HG02885 (cell line): ENCODE data around the gene PHF2.

ENCODE experiments used
- ATAC-seq: cut with Tn5 transposase; IDR thresholded peaks from one replicate; pipeline ENCODE4 v1.9.1; 2021; ENCODE audit warnings: mild to moderate bottlenecking; ENCODE audit not compliant: unreplicated experiment, poor library complexity

The PHF2 gene

DNA sequence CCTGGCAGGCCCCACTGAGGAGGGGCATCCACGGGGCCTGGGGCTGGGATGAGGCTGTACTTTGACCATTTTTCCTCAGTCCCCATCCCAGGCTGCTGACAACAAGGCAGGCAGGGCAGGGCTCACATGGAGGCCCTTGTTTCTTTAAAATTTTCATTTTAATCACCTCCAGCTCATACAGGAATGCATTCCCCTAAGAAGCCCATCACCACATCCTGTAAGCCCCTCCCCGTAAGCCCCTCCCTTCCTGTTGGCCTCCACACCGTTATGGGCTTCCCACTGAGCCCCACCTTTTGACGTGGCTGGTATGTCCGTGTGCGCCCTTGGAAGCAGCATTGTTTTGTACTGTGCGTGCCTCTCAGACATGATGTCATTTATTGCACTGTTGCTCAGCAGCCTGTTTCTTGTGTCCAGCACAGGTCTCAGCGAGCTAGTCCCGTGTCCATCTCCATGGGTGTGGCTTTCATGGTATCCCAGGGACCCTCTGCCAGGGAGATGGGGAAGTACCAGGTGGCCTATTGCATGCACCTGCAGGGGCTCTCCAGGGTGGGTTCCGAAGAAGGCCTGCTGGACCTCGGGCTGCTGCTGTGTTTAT, 22.4 kb downstream of the PHF2 start:
- no peak for ATAC-seq

DNA sequence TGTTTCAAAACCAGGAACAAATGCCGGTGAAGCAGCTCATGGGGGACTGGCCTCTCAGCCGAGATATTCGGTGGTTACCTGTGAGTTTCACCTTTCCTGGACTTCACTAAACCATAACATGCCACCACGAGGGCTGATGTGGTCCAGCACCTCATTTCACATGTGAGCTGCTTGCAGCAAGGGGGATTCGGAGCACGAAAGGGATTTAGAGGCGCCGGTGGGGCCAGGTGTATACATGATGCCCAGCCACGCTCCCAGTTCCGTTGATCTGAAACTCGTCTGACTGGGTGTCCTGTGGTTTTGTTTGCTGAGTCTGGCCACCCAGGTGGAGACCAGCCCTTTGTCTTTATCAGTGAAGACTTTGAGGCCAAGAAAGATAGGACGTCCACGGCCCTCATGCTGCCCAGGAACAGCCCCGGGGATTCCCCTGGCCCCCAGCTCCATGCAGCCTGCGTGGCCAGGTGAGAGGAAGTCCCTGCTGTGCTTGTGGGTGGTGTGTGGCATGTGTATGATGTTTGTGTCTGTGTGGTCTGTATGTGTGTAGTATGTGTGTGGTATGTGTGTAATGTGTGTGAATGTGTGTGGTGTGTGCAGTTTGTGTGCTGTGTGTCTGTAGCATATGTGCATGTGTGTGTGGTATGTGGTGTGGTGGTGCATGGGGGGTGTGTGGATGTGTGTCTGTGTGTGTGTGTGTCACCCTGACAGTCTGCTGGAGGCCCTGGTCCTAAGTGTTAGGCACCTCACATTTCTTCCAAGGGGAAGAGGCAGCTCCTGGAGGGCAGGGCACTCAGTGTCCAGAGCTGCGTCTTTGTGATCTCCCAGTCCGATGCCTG, 23.4 kb downstream of the PHF2 start:
- no peak for ATAC-seq

DNA sequence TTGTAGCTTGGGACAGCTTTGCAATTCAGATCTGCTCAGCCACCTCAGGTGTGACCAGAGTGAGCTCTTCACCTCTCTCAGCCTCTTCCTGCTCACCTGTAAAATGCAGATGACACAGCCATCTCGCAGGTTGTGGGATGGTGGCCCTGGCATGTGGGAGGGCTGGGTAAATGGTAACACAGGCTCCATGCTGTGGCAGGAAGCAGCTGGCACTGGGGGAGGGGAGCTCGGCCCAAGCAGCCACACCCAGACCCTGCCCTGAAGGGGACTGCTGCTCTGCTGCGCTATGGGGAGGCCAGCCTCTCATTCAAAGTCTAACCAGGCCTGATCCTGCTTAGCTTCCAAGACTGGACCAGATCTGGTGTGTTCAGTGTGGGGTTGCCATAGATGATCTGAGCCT, 24.1 kb downstream of the PHF2 start:
- ATAC-seq, result no peak

DNA sequence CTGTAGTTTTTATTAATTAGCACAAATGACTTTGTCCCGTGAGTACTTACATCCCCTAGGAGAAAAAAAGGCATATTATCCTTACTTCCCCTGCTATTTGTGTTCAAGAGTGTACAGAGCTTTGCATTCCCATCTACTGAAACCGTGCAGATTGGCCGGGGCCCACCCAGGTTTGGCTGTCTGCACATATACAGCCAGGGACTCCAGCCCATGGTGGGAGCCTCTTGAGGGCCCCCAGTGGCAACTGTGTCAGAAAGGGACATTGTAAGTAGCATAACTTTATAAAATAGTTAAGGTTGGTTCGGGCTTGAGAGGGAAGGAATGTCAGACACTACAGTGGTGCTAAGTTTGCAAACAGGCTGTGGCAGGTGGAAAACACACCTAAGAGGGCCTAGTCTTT, 24.7 kb downstream of the PHF2 start:
- no peak for ATAC-seq

DNA sequence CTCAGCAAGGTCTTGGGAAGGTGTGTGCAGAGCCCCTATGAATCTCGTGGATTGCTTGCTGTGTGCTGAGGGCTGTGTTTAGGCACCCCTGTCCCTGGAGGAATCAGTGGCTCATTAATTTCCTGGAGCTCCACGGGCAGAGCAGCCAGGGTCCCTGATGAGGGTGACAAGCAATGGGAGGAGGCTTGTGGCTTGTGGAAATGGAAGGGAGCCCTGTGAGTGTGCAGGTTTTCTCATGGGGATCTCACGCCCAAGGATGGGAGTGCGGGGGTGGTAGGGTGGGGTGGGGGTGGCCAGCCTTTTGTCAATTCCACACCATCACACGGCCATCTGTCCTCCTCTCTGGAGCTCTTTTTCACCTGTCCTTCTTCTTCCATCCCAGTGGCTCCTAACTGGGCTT, 25.3 kb downstream of the PHF2 start:
- no peak for ATAC-seq

DNA sequence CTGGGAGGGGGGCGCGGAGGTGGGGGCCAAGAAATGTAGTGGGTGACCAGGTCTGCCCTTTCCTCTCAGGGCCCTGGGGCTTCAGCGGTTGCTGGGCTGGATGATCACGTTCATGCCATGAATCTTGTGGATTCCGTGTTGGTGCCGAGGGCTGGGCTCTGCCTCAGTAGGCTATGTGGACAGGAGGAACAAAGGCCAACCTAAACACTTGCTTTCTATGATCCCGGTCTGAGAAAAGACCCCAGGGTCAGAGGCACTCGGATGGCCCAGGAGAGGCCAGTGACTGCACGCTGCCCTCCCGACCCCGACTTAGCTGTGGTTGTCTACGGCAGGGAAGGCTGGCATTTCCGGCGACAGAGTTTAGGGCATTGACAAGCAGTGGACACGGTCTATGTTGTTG, 26.6 kb downstream of the PHF2 start:
- ATAC-seq, result no peak

DNA sequence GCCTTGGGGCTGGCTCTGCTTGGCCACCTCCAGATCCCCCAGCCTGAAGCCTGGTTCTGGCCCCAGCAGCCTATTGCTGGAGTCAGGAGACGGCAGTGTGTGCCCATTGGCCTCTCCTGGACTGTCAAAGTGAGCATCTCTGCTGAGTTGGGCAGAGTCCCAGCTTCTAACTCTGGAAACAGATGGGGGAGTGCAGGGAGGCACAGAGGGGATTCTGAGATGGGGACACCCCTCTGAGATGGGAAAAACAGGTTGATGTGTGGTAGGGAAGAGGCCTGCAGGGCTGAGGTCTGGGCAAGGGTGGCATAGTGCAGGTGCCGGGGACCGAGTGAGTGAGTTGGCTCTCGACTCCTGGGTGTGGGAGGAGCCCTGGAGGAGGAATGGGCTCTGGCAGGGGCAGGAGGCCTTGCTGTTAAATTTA, 27.5 kb downstream of the PHF2 start:
- no peak for ATAC-seq

DNA sequence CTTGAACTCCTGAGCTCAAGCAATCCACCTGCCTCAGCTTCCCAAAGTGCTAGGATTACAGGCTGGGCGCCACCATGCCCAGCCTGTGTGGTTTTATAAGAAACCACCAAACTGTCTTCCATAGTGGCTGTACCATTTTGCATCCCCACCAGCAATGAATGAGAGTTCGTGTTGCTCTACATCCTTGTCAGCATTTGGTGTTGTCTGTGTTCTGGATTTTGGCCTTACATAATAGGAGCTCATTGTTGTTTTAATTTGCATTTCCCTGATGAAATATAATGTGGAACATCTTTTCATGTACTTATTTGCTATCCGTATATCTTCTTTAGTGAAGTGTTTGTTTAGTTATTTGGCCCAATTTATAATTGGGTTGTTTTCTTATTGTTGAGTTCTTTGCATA, 29.8 kb downstream of the PHF2 start:
- ATAC-seq, result no peak

DNA sequence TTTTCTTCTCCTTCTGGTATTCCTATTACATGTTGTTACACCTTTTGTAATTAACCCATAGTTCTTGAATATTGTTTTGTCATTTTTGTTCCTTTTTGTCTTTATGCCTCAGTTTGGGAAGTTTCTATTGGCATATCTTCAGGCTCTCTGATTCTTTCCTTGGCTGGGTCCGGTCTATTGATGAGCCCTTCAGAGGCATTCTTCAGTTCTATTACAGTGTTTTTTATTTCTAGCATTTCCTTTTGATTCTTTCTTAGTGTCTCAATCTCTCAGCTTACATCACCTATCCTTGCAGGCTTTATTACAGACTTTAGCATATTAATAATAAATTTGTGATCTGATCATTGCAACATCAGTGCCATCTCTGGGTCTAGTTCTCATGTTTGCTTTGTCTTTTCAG, 33.8 kb downstream of the PHF2 start:
- no peak for ATAC-seq

DNA sequence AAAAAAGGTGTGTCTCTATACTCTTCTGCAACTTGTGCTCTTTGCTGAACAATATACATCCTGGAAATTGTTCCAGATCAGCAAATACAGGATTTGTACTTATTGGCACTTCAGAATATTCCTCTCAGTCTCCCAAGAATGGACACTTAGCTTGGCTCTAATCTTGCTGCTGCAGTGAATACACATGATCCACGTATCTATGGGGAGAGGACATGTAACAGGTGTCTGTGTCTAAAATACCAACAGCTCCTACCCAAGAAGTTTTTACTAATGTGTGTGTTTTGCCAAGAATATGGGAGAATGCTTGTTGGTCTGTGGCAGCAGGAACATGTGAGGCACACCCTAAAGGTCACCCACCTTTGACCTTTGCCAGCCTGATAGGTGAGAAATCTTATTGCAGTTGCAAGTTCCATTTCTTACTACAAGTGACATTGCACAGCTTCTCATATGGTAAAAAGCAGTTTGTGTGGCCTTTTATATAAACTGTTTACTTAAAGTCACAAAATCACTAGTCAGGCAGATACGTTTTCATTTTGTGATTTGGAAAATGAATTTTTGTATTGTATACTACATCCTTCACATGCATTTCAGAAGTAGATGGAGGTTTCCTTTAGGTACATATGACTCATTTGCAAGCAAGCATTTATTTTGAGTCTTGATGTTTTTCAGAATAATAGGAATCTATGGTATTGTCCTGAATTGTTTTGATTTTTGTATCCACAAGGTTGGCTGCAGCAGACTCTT, 35.8 kb downstream of the PHF2 start:
- no peak for ATAC-seq

DNA sequence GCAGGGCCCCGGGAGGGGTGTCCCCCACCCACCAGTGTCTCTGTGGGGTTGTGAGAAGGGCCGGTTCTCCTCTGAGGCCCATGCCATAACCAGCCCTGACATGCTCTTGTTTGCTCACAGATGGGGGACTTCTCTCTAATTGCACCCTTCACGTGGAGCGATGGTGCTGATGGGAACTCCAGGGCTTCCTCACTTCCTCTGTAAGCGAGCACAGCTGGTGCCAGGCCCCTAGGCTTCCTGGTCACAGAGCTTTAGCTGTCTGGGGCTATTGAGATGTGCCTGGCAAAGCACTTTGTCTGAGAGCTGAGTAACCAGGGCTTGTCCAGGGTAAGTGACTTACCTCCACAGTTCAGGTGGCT, 36.4 kb downstream of the PHF2 start:
- peak; percentile 72 for ATAC-seq

DNA sequence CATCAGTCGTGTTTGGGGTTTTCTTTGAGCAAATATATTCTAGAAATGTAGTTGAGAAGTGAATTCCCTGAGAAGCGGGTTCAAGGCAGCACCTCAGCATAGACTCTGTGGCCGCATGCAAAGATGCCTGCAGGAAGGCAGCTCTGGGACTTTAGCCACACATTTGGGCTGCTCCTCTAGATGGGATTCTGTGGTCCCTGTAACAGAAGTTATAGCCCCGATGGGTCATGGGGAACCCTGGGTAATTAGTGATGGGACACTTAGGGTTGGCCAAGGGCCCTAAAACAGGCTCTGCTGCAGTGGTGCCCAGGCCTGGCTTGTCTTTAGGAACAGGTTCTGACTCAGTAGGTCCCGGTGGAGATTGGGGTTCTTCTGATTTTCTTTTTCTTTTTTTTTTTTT, 36.8 kb downstream of the PHF2 start:
- no peak for ATAC-seq

DNA sequence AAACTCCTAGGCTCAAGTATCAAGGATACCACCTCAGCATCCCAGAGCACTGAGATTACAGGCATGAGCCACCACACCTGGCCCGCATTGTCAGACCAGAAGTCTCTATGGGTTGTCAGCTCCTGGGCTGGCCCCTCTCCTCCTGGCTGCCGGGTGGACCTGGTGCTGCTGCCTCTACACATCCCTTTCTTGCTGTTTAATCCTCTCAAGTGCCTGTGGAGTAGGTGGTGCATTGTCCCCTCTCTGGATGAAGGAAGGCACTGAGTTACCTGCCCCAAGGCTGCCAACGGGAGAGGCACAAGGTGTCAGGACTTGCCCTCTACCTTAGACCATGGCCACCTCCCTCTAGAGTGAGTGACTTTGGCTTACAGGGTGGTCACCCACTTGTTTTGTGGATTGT, 37.4 kb downstream of the PHF2 start:
- ATAC-seq, result no peak

DNA sequence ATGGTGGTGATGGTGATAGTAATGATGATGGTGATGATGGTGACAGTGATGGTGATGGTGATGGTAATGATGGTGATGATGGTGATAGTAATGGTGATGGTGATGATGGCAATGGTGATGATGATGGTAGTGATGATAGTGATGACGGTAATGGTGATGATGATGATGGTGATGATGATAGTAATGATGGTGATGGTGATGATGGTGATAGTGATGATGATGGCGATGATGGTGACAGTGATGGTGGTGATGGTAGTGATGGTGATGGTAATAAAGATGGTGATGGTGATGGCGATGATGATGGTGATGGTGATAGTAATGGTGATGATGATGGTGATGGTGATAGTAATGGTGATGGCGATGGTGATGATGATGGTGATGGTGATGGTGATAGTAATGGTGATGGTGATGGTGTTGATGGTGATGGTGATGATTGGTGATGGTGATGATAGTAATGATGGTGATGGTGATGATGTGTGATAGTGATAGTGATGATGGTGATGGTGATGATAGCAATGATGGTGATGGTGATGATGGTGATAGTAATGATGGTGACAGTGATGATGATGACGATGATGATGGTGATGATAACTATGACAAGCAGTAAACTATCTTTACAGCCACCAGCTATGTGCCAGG, 38.6 kb downstream of the PHF2 start:
- ATAC-seq, result no peak

DNA sequence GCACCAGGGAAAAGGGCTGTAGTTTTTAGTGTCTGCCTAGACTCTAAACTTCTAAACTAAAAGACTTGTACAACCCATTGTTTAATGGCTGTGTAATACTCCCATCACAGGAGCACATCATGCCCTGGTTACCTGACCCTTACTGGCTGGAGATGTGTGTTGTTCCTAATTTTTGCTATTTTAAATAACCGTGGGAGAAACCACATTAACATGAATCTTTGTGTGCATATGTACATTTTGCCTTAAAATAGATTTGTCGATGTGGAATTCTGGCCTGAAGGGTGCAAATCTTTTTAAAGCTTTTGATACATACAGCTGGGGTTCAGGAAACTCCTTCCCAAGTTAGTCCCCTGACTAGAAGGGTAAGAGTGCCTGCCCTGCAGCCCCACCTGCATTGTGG, 39.7 kb downstream of the PHF2 start:
- no peak for ATAC-seq

DNA sequence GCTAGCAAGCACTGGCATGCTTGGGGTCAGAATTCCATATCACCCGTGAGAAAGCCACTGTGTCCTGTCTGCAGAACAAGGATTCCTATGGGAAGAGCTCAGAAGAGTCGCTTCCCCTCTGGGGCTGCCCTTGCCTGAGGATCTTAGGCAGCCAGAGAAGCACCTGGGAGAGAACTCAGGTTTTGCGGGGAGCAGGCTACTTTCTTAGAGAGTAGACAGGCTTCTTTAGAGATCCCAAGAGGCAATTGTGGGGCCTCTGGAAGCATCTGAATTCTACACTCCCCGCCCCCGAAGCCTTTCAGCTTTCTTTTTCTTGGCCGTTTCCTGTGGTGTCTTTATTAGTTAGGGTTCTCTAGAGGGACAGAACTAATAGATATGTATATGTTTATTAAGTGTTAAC, 40.9 kb downstream of the PHF2 start:
- no peak for ATAC-seq

DNA sequence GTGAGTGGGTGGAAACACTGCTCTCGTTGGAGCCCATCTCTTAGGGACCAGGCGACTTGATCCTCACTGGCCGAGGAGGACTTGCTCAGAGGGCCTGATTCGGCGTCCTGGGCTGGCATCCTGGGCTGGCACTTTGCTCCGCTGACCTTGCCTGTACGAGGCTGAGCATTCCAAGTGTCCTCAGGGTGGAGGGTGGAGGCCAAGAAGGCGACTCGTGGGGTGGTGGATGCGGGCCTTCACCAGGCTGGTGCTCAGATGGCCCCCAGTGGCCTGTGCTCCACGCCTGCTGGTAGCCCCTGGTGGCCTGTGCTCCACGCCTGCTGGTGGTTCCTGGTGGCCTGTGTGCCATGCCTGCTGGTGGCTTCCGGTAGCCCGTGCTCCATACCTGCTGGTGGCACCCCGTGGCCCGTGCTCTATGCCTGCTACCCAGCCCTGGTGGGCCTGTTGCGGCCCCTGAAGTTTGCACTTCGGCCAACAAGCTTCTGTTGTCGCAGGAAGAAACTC, 42.9 kb downstream of the PHF2 start:
- ATAC-seq, result no peak

DNA sequence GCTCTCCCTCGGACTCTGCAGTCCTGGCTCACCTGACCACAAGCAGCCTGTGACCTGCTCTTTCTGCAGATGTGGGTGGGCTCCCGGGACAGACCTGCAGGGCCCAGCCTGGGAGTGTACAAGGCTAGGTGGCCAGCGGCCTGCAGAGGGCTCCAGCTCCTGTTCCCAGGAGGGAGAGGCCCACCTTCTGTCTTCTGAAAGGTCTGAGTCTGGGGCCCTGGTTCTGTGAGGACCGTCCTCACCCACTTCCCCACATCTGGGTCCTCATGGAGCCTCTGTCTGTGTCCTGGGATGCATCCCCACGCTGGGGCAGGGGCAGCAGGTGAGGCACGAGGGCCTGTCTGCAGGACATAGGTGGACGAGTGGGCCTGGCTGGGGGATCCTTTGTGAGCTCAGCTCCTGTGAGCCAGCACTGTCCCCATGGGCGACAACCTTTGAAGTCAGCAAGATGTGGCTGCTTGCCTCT, 43.7 kb downstream of the PHF2 start:
- no peak for ATAC-seq

DNA sequence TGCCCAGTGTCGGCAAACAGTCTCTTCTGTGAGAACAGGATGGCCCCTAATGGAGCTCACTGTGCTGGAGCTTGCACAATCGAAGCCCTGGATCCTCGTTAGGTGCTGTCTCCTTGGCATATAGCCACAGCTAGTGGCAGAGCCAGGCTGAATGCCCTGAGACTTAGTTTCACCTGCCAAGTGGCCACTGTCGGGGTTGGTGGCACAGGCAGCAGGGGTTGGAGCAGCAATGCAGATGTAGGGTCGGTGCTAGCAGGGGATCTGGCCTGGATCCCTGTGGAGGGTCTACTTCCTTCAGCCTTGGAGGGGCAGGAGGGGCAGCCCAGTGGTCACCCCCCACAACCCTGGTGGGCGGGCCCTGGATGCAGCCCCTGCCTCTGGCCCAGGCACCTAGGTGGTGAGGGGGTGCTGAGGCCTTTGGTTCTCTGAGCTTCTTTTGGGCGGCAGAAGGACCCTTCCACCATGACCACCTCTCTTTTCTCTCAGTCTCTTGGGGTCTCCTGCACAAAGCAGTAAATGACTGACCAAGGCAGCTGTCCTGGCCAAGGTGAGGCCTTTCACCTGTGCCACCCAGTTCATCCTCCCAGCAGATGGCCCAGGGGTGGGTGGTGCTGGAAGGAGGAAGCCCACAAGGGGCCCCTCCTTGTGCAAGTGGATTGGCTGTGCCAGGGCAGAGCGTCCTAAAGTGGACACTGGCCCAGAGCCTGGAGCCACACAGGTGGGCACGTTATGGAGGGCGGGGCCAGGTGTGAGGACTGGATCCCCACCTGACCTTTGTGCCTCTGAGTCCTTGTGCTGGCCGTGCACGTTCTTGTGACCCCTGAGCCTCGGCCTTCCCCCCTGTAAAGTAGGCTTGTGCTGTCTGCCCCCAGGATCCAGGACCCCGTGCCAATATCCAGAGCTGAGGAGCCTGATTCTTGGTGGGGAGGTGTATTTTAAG, 44.8 kb downstream of the PHF2 start:
- no peak for ATAC-seq

DNA sequence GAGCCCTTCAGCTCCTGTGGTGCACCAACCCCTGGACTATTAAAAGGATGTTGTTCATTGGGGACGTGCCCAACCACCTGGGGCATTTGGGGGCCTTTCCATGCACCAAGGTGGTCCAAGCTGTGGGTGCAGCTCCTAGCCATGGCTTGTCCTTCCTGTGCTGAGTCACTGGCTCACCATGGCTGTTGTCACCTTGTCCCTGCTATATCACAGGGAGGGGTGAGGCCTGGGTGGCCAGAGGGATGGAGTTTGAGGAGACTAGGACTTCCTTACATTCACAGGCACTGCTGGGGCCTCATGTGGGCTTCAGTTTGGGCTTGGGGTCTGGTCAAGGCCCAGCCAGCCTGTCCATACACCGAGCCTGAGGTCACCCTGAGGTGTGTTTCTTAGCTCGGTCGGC, 45.5 kb downstream of the PHF2 start:
- ATAC-seq, result no peak
